ENCODE measurements around the gene DCAKD.

Gene DCAKD

GRCh38 chr17:44988044-44988942, 63.1 kb downstream of the DCAKD start:
- H3K4me3 ChIP-seq (replicated peaks; ENCODE audit: low read depth, low read length) = no peak overlapping the region
- DNase-seq (ENCODE audit: extremely low read depth, low read depth) = no peak
- TF ChIP-seq CTCF (IDR thresholded peaks at IDR 0.05; ENCODE audit: low read depth, low read length, missing control alignments) = no peak

GRCh38 chr17:44983563-44983962, 67.9 kb downstream of the DCAKD start:
- no peak for TF ChIP-seq CTCF (IDR thresholded peaks at IDR 0.05; ENCODE audit: low read depth, low read length, missing control alignments)
- DNase-seq (ENCODE audit: extremely low read depth, low read depth) = no peak
- no peak overlapping the region for H3K4me3 ChIP-seq (replicated peaks; ENCODE audit: low read depth, low read length)

- no peak for TF ChIP-seq CTCF (IDR thresholded peaks at IDR 0.05; ENCODE audit: low read depth, low read length, missing control alignments)
- no peak overlapping the region for H3K4me3 ChIP-seq (replicated peaks; ENCODE audit: low read depth, low read length)
- DNase-seq (ENCODE audit: extremely low read depth, low read depth) = no peak
These were observed 69.2 kb downstream of the DCAKD start for GRCh38 chr17:44982113-44982702.

- TF ChIP-seq CTCF (IDR thresholded peaks at IDR 0.05; ENCODE audit: low read depth, low read length, missing control alignments) = no peak
- peak; percentile 21 for DNase-seq (ENCODE audit: extremely low read depth, low read depth)
- no peak overlapping the region for H3K4me3 ChIP-seq (replicated peaks; ENCODE audit: low read depth, low read length)
These were observed 70.0 kb downstream of the DCAKD start for GRCh38 chr17:44981221-44981968.

GRCh38 chr17:44979426-44979995, 71.9 kb downstream of the DCAKD start:
- no peak for TF ChIP-seq CTCF (IDR thresholded peaks at IDR 0.05; ENCODE audit: low read depth, low read length, missing control alignments)
- no peak for DNase-seq (ENCODE audit: extremely low read depth, low read depth)
- H3K4me3 ChIP-seq (replicated peaks; ENCODE audit: low read depth, low read length) = no peak overlapping the region

GRCh38 chr17:44978807-44979206, 72.6 kb downstream of the DCAKD start:
- H3K4me3 ChIP-seq (replicated peaks; ENCODE audit: low read depth, low read length) = no peak overlapping the region
- DNase-seq (ENCODE audit: extremely low read depth, low read depth) = no peak
- no peak for TF ChIP-seq CTCF (IDR thresholded peaks at IDR 0.05; ENCODE audit: low read depth, low read length, missing control alignments)
